GM08714 (cell line): ENCODE results near the gene CIB1.

Experiments
- H3K4me3 ChIP-seq: fragments of 200-500 bp; sonication (Bioruptor generic); 2 replicates; pipeline ENCODE4 v1.5.1; 2014; ENCODE audit warnings: mild to moderate bottlenecking, low read length, inconsistent platforms
- ZNF274 ChIP-seq: IDR thresholded peaks from 2 replicates; pipeline ENCODE4 v1.6.1; 2012; ENCODE audit warnings: mild to moderate bottlenecking, low read depth, low read length

Gene CIB1

DNA sequence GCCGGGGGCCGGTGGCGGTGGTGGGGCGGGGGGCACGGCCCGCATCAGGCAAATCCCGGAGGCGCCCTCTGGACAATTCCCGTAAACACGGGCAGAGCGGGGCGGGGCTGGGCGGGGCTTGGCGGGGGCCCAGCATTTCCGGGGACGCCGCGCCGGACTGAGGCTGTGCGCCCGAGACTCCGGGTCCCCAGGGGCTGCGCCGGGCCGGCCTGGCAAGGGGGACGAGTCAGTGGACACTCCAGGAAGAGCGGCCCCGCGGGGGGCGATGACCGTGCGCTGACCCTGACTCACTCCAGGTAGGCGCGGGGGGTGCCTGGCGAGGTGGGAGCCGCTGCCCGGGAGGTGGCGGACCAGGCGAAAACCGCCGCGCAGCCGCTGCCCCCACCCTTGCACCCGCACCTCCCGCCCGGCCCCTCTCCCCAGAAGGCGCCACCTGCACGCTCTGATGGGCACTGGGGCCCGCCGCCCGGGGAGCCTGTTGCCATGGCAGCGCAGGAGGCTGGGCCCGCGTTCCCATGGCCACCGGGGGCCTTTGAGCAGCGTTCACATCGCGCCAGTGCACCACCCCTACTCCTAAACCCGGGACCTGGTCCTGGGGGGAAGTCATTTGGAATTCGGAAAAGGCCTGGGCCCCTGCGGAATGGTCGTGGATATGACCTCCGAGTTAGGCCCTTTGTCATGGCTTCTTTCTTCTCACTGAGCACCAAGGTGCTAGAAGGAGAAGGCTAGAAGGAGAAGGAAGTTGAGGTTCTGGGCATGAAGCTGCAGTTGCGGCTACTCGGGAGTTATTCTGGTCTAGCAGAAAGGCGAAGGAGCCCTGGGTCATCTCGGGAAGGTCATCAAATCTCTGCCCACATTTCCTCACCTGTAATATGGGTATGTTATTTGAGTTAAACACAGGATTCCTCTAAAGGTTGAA lies 48.7 kb downstream of the CIB1 start:
- TF ChIP-seq ZNF274, result no peak
- H3K4me3 ChIP-seq, result peak overlapping the region; percentile 51

DNA sequence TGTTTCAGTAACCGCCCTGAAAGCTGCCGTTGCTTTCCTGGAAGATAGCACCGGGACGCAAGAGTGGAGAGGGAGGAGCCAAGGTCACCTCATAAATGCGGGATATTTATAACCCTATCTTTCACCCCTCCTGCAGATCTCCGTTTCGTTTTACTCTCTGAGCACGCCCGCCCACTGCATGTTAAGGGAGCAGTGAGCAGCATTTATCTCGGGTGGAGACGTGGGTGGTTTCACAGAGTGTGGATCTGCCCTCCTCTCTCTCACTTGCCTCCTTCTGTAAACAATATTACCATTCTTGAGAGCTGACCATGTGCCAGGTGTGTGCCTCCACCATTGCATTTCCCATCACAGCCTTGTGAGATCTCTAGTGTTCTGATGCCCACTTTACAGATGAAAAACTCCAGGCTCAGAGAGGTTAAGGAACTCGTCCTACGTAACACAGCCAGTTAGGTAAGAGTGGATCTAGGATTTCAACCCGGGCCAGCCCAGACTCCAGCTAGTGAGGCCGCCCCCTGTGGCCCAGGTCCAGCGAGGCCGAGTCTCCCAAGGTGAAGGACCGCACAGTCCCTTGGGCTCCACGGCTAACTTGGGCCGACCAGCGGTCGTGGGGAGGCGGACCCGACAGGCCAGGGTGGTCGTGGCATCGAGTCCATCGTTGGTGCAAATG lies 49.5 kb downstream of the CIB1 start:
- TF ChIP-seq ZNF274, result no peak
- peak overlapping the region; percentile 51; the same call in 1 of the 2 replicates for H3K4me3 ChIP-seq

DNA sequence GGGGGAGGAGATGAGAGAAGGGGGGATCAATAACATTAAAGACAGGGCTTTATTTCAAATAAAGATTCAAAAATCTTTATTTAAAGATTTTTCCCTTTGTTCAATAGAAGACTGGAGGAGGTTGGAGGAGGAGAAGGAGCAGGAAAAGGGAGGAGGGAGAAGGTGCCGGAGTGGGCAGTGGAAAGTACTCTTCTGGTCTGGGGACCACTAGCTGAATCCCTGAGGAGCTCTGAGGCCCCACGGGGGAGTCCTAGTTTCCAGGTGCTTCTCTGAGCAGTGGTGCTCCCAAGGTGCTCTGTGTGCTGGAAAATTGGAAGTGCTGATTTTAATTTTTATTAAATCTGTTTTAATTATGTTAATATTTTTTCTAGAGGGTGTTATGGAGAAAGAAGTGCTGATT lies 52.0 kb downstream of the CIB1 start:
- no peak for TF ChIP-seq ZNF274
- H3K4me3 ChIP-seq, result no peak overlapping the region
